H9 (cell line): ENCODE measurements around the gene LNX2. TPM values are rescaled to one million over a fixed set of nuclear protein-coding genes. Genes with fewer than 3 reads are reported as not detected.

Experiments used
- DNase-seq: peaks from one replicate; pipeline ENCODE4 v3.0.0-alpha.2; 2017
- H2AFZ ChIP-seq: one replicate; pipeline ENCODE4 v1.6.1; 2013; ENCODE audit warnings: mild to moderate bottlenecking, low read length, control low read depth, moderate library complexity
- H2AK5ac ChIP-seq: 2 replicates; pipeline ENCODE4 v1.6.1; 2013; ENCODE audit warnings: low read length, control low read depth, mixed read lengths; ENCODE audit not compliant: insufficient read length
- H2BK120ac ChIP-seq: one replicate; pipeline ENCODE4 v1.6.1; 2013; ENCODE audit warnings: low read depth, mild to moderate bottlenecking, low read length, control low read depth, inconsistent platforms; ENCODE audit not compliant: poor library complexity, severe bottlenecking
- H2BK12ac ChIP-seq: 2 replicates; pipeline ENCODE4 v1.6.1; 2013; ENCODE audit warnings: low read length, control low read depth, mixed read lengths, low read depth; ENCODE audit not compliant: insufficient read length
- H2BK15ac ChIP-seq: 2 replicates; pipeline ENCODE4 v1.6.1; 2013; ENCODE audit warnings: low read depth, low read length, control low read depth
- H2BK20ac ChIP-seq: one replicate; pipeline ENCODE4 v1.6.1; 2013; ENCODE audit warnings: low read depth, mild to moderate bottlenecking, low read length, control low read depth, inconsistent platforms; ENCODE audit not compliant: poor library complexity, severe bottlenecking
- H2BK5ac ChIP-seq: 2 replicates; pipeline ENCODE4 v1.6.1; 2013; ENCODE audit warnings: low read length, control low read depth, mixed read lengths; ENCODE audit not compliant: insufficient read length
- H3K14ac ChIP-seq: 2 replicates; pipeline ENCODE4 v1.6.1; 2013; ENCODE audit warnings: low read length, control low read depth; ENCODE audit not compliant: insufficient read depth
- H3K18ac ChIP-seq: 2 replicates; pipeline ENCODE4 v1.6.1; 2013; ENCODE audit warnings: low read depth, mild to moderate bottlenecking, mixed read lengths, low read length, control low read depth; ENCODE audit not compliant: insufficient read length
- H3K23ac ChIP-seq: 2 replicates; pipeline ENCODE4 v1.6.1; 2013; ENCODE audit warnings: low read length, control low read depth, mixed read lengths, low read depth; ENCODE audit not compliant: insufficient read length
- H3K23me2 ChIP-seq: 2 replicates; pipeline ENCODE4 v1.6.1; 2013; ENCODE audit warnings: low read depth, mild to moderate bottlenecking, mixed read lengths, low read length, control low read depth; ENCODE audit not compliant: insufficient read length, poor library complexity, severe bottlenecking
- H3K27ac ChIP-seq: 2 replicates; pipeline ENCODE4 v1.5.1; 2013; ENCODE audit warnings: low read length, control low read depth, mixed read lengths, low read depth; ENCODE audit not compliant: insufficient read length
- H3K27me3 ChIP-seq: 2 replicates; pipeline ENCODE4 v1.6.1; 2013; ENCODE audit warnings: low read length, control low read depth, inconsistent platforms; ENCODE audit not compliant: insufficient read depth
- H3K4ac ChIP-seq: 2 replicates; pipeline ENCODE4 v1.6.1; 2013; ENCODE audit warnings: low read depth, mild to moderate bottlenecking, control low read depth, inconsistent platforms, low read length, moderate library complexity
- H3K4me1 ChIP-seq: 2 replicates; pipeline ENCODE4 v1.6.1; 2013; ENCODE audit warnings: low read length, control low read depth, inconsistent platforms; ENCODE audit not compliant: insufficient read depth
- H3K4me2 ChIP-seq: 2 replicates; pipeline ENCODE4 v1.6.1; 2013; ENCODE audit warnings: low read length, control low read depth, mixed read lengths; ENCODE audit not compliant: insufficient read length, insufficient read depth
- H3K56ac ChIP-seq: 2 replicates; pipeline ENCODE4 v1.6.1; 2013; ENCODE audit warnings: low read depth, mild to moderate bottlenecking, mixed read lengths, low read length, control low read depth; ENCODE audit not compliant: insufficient read length
- H3K79me1 ChIP-seq: 2 replicates; pipeline ENCODE4 v1.6.1; 2013; ENCODE audit warnings: low read depth, mild to moderate bottlenecking, moderate library complexity, low read length, control low read depth, inconsistent platforms; ENCODE audit not compliant: insufficient read depth, poor library complexity, severe bottlenecking
- H3K79me2 ChIP-seq: 2 replicates; pipeline ENCODE4 v1.6.1; 2013; ENCODE audit warnings: low read length, control low read depth, inconsistent platforms; ENCODE audit not compliant: insufficient read depth
- H3K9ac ChIP-seq: 2 replicates; pipeline ENCODE4 v1.6.1; 2013; ENCODE audit warnings: low read length, control low read depth, mixed read lengths; ENCODE audit not compliant: insufficient read length; ENCODE audit errors: extremely low read depth
- H3K9me3 ChIP-seq: one replicate; pipeline ENCODE4 v1.6.1; 2013; ENCODE audit warnings: low read depth, low read length, inconsistent platforms; ENCODE audit not compliant: control insufficient read depth
- H3T11ph ChIP-seq: one replicate; pipeline ENCODE4 v1.6.1; 2013; ENCODE audit warnings: mild to moderate bottlenecking, low read length, control low read depth, inconsistent platforms
- H4K20me1 ChIP-seq: one replicate; pipeline ENCODE4 v1.6.1; 2013; ENCODE audit not compliant: control insufficient read depth, insufficient read length, insufficient read depth
- H4K5ac ChIP-seq: 2 replicates; pipeline ENCODE4 v1.6.1; 2013; ENCODE audit warnings: low read depth, mild to moderate bottlenecking, mixed read lengths, low read length, control low read depth; ENCODE audit not compliant: insufficient read length
- H4K8ac ChIP-seq: replicated peaks from 2 replicates; pipeline ENCODE4 v1.6.1; 2013; ENCODE audit warnings: low read length, control low read depth, mixed read lengths, low read depth; ENCODE audit not compliant: insufficient read length
- H4K91ac ChIP-seq: 2 replicates; pipeline ENCODE4 v1.6.1; 2013; ENCODE audit warnings: low read depth, mild to moderate bottlenecking, moderate library complexity, mixed read lengths, low read length, control low read depth; ENCODE audit not compliant: insufficient read length
- H3K27ac Mint-ChIP-seq, 3 experiments: 2 replicates in 2 of 3; 3 replicates in 1 of 3; pipeline ENCODE4 v1.8.0; 2020 to 2021; ENCODE audit warnings: mixed read lengths in 3 of 3, mild to moderate bottlenecking in 1 of 3, moderate library complexity in 1 of 3
- H3K27me3 Mint-ChIP-seq: 2 replicates; pipeline ENCODE4 v1.8.0; 2021; ENCODE audit warnings: low read depth, mild to moderate bottlenecking, moderate library complexity, mixed read lengths
- H3K36me3 Mint-ChIP-seq, 3 experiments: 2 replicates in 2 of 3; 3 replicates in 1 of 3; pipeline ENCODE4 v1.8.0; 2020 to 2021; ENCODE audit warnings: low read depth in 3 of 3, mixed read lengths in 3 of 3; ENCODE audit not compliant: insufficient read depth in 1 of 3
- H3K4me1 Mint-ChIP-seq, 2 experiments: 2 replicates each; pipeline ENCODE4 v1.8.0; 2020; ENCODE audit warnings: mixed read lengths in 2 of 2
- H3K4me3 Mint-ChIP-seq, 2 experiments: 2 replicates in 1 of 2; 3 replicates in 1 of 2; pipeline ENCODE4 v1.8.0; 2020 to 2021; ENCODE audit warnings: mild to moderate bottlenecking in 2 of 2, mixed read lengths in 2 of 2, moderate library complexity in 1 of 2
- H3K9me3 Mint-ChIP-seq, 2 experiments: 2 replicates in 1 of 2; 3 replicates in 1 of 2; pipeline ENCODE4 v1.8.0; 2020; ENCODE audit warnings: mild to moderate bottlenecking in 2 of 2, mixed read lengths in 2 of 2, moderate library complexity in 1 of 2
- WGBS: extraction: QIAGEN DNeasy Blood & Tissue Kit; methylation state at CpG from one replicate; pipeline ENCODE4 v1.1.7; 2013; ENCODE audit warnings: missing lambda C conversion rate, low lambda C conversion rate, mixed read lengths; ENCODE audit not compliant: insufficient read length; ENCODE audit errors: extremely low coverage; 5-methylcytosine and 5-hydroxymethylcytosine counted together
- total RNA-seq: library from RNA; stranded (reverse); gene quantifications from 2 replicates; pipeline ENCODE4 v1.2.1, GENCODE V29; 2021
- TF ChIP-seq, protein P1 (sequence below): fragments of 200-600 bp; sonication (generic); conservative IDR thresholded peaks from 3 replicates; pipeline ENCODE4 v1.8.0; 2021; ENCODE audit warnings: antibody characterized with exemption, mild to moderate bottlenecking

The LNX2 gene
- total RNA-seq, 1 experiment from 2014 or later = 12.4 TPM

DNA sequence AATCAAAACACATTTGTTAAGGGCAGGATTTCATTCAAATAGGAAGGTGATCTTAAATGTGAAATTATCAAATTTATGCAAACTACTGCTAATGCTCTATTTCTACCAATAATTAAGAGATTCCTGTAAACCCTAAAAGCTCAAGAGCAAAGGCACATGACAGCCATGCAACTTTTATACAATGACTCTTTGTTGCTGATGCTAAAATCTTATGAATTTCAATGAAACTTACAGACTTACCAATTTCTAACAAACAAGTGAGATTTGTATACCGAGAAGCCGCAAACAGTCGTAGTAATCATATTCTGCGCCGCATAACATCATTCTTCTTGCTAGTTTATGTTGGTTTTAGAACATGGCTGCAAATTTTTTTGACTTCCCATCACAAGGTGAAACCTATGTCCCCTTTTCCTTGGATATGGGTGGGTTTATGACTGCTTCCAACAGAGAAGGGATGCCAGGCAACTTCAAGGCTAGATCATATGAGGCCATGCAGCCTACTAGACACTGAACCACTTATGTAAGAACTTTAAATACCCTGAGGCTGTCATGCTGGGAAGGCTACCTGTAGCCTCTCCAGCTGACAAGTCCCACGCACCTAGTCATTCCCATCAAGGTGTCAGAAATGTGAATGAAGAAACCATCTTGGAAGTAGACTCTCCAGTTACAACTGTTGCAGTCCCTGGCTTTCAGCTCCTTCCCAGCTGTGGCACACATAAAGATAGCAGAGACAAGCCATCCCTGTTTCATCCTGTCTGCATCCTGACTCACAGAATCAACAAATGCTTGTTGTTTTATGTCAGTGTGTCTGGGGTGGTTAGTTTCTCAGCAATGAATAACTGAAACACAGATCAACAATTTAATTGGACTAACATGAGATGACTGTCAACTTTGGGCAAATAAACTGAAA is 42.0 kb downstream of the LNX2 start:
- H4K8ac ChIP-seq = no peak overlapping the region
- no peak overlapping the region for H2BK12ac ChIP-seq
- Mint-ChIP-seq H3K36me3 (peaks cover 3 to 8% (median 5%) of the 10 kb centered on the region in 3 experiments; a peak in 5 of 7 replicates), H3K27ac (no peak overlapping the region), H3K9me3 (no peaks in the 10 kb centered on the region), H3K4me3 (no peak overlapping the region), H3K27me3 (no peaks in the 10 kb centered on the region), H3K4me1 (no peaks in the 10 kb centered on the region)
- no peak overlapping the region for H3K4me2 ChIP-seq
- no CpG with 5 or more reads among the region's 6 CpGs for WGBS
- H4K20me1 ChIP-seq = no peaks in the 10 kb centered on the region
- no peaks in the 10 kb centered on the region for H3K4me1 ChIP-seq
- H2BK5ac ChIP-seq = no peak overlapping the region
- H4K91ac ChIP-seq = no peak overlapping the region
- no peak overlapping the region for H2BK120ac ChIP-seq
- H3K56ac ChIP-seq = no peak overlapping the region
- H3K27me3 ChIP-seq = peaks cover under 1% of the 10 kb centered on the region; the same call in 1 of the 2 replicates
- H2BK15ac ChIP-seq = no peak overlapping the region
- DNase-seq = no peak
- H2AK5ac ChIP-seq = no peak overlapping the region
- no peak overlapping the region for H2BK20ac ChIP-seq
- H3K27ac ChIP-seq = no peak overlapping the region
- no peaks in the 10 kb centered on the region for H3K23me2 ChIP-seq
- no peak overlapping the region for H3K9ac ChIP-seq
- no peak overlapping the region for H3K14ac ChIP-seq
- no peak overlapping the region for H3T11ph ChIP-seq
- no peak overlapping the region for H2AFZ ChIP-seq
- H3K79me1 ChIP-seq = no peaks in the 10 kb centered on the region
- H3K23ac ChIP-seq = no peak overlapping the region
- no peak overlapping the region for H4K5ac ChIP-seq
- H3K79me2 ChIP-seq = peaks cover 1% of the 10 kb centered on the region; the same call in 1 of the 2 replicates
- H3K4ac ChIP-seq = no peak overlapping the region
- H3K9me3 ChIP-seq = no peaks in the 10 kb centered on the region
- no peak overlapping the region for H3K18ac ChIP-seq
- TF ChIP-seq, protein P1, sequence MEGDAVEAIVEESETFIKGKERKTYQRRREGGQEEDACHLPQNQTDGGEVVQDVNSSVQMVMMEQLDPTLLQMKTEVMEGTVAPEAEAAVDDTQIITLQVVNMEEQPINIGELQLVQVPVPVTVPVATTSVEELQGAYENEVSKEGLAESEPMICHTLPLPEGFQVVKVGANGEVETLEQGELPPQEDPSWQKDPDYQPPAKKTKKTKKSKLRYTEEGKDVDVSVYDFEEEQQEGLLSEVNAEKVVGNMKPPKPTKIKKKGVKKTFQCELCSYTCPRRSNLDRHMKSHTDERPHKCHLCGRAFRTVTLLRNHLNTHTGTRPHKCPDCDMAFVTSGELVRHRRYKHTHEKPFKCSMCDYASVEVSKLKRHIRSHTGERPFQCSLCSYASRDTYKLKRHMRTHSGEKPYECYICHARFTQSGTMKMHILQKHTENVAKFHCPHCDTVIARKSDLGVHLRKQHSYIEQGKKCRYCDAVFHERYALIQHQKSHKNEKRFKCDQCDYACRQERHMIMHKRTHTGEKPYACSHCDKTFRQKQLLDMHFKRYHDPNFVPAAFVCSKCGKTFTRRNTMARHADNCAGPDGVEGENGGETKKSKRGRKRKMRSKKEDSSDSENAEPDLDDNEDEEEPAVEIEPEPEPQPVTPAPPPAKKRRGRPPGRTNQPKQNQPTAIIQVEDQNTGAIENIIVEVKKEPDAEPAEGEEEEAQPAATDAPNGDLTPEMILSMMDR = no peak
